22Rv1 (cell line): ENCODE results near the gene CD151.

Source experiments
- H3K27ac ChIP-seq: fragments of 450-650 bp; 2 replicates; pipeline ENCODE4 v1.5.1; 2017
- ZFX ChIP-seq: fragments of 450-650 bp; IDR thresholded peaks from 2 replicates; pipeline ENCODE4 v1.6.1; 2017; ENCODE audit warnings: antibody characterized with exemption, borderline replicate concordance
- TF ChIP-seq, protein P1 (sequence below): fragments of 450-650 bp; IDR thresholded peaks from 2 replicates; pipeline ENCODE4 v1.5.1; 2017; ENCODE audit warnings: mild to moderate bottlenecking

Gene CD151

DNA sequence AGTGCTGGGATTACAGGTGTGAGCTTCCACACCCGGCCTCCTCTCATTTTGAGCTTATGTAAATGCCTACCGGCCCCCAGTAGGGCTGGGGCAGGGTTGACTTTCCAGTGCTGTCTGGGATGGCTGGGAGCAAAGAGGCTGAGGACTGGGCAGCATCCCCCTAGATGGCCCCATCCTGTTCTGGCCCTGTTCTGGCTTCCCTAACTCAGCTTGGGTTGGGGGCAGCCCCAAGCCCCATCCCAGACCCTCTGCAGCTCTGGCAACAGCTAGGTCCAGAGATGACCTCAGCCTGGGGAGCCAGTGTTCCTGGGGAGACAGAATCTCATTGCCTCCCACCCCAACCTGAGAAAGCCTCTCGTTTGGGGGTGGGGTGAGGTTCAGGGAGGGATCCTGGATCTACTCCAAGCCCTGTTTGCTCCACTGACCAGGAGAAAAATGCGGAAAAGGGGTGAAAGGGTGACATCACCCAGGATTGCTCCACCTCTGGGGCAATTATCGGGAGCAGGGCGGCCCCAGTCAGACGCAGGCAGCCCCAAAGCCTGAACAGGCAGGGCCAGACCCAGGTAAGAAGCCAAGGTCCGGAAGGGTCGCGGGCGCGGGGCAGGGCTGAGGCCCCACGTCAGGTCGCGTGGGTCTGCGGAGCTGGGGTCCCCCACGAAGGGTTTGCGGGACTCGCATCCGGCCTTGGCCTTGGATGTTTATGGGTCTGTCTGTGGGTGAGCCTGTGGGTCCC lies 14.2 kb upstream of the CD151 start, which contains the start of gene PNPLA2:
TSS of gene PNPLA2 (plus strand) at position 519 of the 733 bp plus-strand sequence. CDS start 805 bp downstream, outside the sequence.
- TF ChIP-seq ZFX = no peak
- TF ChIP-seq, protein P1, sequence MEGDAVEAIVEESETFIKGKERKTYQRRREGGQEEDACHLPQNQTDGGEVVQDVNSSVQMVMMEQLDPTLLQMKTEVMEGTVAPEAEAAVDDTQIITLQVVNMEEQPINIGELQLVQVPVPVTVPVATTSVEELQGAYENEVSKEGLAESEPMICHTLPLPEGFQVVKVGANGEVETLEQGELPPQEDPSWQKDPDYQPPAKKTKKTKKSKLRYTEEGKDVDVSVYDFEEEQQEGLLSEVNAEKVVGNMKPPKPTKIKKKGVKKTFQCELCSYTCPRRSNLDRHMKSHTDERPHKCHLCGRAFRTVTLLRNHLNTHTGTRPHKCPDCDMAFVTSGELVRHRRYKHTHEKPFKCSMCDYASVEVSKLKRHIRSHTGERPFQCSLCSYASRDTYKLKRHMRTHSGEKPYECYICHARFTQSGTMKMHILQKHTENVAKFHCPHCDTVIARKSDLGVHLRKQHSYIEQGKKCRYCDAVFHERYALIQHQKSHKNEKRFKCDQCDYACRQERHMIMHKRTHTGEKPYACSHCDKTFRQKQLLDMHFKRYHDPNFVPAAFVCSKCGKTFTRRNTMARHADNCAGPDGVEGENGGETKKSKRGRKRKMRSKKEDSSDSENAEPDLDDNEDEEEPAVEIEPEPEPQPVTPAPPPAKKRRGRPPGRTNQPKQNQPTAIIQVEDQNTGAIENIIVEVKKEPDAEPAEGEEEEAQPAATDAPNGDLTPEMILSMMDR = no peak
- peak within 1 kb of the TSS; percentile 96 for H3K27ac ChIP-seq

DNA sequence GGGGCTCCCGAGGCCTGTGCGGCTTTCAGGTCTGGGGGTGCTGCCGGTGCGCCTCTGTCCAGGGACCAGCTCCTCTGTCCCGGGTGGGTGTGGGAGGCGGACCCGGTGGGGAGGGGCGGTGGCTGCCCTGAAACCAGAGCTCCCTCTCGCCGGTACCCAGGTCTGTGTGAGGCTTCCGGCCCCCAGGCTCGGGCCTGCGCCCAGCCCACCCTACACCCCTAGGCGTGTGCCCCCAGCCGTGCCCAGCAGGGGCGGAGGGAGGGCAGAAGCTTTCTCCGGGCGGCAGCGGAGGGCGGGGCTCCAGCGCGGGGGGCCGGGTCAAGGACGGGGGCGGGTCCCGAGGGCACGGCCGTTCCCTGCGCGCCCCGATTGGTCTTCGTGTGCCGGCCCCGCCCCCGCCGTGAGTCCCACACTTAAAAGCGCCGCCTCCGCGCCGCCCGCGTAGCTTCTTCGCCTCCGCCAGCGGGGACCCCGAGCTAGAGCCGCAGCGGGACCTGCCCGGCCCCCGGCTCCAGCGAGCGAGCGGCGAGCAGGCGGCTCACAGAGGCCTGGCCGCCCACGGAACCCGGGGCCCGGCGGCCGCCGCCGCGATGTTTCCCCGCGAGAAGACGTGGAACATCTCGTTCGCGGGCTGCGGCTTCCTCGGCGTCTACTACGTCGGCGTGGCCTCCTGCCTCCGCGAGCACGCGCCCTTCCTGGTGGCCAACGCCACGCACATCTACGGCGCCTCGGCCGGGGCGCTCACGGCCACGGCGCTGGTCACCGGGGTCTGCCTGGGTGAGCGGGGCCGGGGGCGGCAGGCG lies 13.4 kb upstream of the CD151 start:
- peak overlapping the region; percentile 96 for H3K27ac ChIP-seq
- TF ChIP-seq, protein P1 = no peak
- TF ChIP-seq ZFX = no peak

DNA sequence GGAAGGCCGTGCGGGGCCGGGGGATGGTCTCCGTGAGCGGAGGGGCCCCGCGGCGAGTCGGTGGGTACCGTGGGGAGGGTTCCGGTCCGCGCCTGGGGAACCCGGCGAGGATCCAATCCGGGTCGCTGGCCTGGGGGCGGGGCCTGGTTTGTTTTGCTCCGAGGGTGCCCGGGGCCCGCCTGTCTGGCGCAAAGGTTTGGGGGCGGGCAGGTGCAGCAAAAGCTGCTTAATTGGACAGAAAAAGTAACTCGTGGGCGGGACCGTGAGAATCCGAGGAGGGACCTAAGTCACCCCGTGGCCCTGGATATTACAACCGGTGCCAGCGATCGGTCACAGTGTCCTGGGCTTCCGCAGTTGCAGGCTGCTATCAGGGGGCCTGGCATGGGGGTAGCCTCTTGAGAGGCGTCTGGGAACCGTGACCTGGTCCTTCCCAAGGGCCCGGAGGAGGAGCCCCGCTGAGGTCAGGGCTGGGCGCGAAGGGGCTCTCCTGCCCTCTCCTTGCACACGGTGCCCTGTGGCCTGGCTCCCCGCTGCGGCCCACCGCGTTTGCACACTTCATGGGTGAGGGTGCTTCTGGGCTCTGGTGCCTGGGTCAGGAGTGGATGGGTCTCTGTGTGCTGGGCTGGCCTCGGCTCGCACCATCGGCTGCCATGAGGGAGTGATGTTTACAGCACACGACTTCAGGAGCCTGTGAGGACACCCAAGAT lies 12.7 kb upstream of the CD151 start:
- H3K27ac ChIP-seq = peak overlapping the region; percentile 96
- TF ChIP-seq, protein P1 = no peak
- TF ChIP-seq ZFX = no peak

DNA sequence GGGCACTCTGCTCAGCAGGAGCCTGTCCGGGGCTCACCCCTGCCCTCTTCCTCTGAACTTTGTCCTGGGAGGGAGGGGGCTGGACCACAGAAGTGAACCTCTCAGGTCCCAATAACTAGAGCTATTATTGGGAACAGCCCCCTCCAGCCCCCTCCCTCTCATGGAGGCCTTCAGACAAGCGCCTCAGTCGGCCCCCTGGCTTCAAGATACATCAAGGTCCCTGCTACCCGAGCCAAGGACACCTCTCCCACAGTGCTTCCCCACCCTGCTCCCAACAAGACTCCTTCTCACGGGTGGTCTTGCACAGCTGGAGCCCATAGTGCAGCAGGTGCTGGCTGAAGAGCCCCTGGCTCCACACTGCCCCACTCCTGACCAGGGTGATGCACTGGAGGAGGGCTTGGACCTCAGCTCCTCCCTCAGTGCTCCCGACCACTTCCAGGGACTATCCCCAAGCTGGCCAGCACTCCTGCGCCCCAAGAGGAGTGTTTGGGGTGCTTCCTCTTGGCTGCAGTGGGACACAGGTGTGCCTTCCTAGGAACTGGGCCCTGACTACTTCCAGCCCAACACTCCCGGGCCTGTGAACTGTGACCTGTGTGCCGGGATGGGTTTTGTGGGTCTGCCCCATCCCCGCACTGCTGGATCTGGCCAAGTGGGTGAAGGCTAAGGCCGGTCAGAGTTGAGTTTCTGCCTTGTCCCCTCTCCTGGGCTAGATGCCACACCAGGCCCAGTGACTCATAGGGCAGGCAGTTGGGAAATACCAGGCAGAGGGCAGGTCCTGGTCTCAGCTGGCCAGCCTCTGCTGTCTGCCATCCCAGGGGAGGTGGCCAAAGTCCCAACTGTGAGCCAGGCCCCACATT lies 11.9 kb upstream of the CD151 start:
- TF ChIP-seq, protein P1 = no peak
- TF ChIP-seq ZFX = no peak
- H3K27ac ChIP-seq = peak overlapping the region; percentile 96

DNA sequence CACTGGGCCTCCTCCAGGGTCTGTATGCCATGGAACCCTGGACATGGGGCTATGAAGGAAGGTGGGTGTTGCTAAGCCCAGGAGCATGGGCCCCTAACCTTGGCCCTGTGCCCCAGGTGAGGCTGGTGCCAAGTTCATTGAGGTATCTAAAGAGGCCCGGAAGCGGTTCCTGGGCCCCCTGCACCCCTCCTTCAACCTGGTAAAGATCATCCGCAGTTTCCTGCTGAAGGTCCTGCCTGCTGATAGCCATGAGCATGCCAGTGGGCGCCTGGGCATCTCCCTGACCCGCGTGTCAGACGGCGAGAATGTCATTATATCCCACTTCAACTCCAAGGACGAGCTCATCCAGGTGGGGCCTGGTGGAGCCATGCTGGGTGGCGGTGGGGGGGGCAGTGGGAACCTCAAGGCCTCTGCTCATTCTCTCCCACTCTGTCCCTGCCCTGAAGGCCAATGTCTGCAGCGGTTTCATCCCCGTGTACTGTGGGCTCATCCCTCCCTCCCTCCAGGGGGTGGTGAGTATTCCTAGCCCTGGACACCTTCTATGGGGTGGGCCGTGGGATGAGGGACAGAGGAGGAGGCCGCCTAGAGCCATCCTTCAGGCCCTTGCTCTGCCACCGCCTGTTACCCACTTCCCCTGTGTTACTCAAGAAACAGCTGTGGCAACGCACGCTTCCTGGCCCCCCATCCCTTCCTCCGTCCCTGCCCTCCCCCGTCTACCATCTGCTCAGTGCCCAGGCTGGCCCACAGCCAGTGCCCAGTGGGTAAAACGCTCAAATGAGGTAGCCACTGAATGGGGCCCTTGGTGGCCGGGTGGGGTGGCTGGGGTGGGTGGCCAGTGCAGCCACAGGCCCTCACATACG lies 11.0 kb upstream of the CD151 start:
- TF ChIP-seq, protein P1 = no peak
- TF ChIP-seq ZFX = no peak
- H3K27ac ChIP-seq = peak overlapping the region; percentile 96
